DMS 273 treated with DMSO at 0.1 percent for 48 hours (cell line): ENCODE data around the gene MIER3.
"Not testable (repeated sequence)": the region's sequence is repeated elsewhere in the genome, so short reads cannot be mapped to it uniquely, and the experiment has no call there.

Source experiments
- DNase-seq: peaks from one replicate; lab custom pipeline; 2025; lab: John Stamatoyannopoulos, UW

The MIER3 gene, protein sequence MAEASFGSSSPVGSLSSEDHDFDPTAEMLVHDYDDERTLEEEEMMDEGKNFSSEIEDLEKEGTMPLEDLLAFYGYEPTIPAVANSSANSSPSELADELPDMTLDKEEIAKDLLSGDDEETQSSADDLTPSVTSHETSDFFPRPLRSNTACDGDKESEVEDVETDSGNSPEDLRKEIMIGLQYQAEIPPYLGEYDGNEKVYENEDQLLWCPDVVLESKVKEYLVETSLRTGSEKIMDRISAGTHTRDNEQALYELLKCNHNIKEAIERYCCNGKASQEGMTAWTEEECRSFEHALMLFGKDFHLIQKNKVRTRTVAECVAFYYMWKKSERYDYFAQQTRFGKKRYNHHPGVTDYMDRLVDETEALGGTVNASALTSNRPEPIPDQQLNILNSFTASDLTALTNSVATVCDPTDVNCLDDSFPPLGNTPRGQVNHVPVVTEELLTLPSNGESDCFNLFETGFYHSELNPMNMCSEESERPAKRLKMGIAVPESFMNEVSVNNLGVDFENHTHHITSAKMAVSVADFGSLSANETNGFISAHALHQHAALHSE

DNA sequence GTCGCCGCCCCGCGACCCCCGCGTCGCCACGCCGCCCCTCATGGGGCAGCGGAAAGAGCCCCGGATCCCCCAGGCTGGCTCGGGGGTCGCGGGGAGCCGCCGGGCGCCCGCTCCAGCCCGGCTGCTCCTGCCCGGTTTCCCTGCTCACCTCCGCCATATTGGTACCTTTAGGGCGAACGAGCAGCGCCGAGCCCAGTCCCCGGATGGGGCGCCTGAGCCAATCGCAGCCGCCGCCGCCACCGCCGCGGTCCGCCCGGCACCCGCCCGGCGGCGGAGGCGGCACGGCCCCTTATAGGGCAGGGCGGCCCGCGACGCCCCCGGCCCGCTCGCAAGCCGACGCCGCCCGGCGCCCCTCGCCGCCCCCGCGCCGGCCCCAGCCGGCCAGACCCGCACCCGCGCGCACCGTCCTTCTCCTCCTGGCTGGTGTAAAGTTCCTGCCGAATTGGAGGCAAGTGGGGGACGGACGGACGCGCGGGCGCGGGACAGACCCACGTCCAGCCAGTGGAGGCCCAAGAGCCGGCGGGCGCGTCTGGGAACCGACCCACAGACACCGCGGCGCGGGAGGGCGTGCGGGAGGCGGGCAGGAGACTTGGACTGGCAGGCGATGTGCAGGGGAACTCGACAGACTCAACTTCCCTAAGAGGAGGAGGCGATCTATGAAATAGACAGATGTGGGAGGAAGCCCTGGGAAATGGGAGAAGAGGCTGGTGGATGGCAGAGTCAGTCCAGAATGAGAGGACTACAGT, at the start of gene MIER3:
Gene MIER3, minus strand, starts transcription at position 178 of the 746 bp plus-strand sequence. Its CDS starts 21 bp downstream, at position 157.
- peak; percentile 41 for DNase-seq

DNA sequence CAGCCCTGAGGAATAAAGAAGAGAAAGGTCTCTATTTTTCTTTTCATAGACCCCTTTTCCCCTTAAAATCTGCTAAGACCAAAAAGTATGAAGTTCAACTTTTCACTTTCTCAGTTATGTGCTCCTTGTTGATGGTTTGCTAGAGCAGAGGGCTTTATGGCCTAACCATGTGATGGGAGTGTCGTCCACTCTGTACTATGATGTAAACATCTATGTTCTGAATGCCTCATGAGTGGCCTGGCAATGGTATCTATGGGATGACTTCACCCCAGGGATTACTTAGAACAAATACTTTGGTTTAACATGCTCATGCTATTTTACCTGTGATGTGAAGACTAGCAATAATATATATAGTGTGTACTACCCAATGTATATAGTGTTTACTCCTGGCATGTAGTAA, 43.7 kb upstream of the MIER3 start:
- DNase-seq, result no peak

- DNase-seq, result no peak
Measured at GRCh38 chr5:56993241-56993640, 41.3 kb upstream of the MIER3 start.

DNA sequence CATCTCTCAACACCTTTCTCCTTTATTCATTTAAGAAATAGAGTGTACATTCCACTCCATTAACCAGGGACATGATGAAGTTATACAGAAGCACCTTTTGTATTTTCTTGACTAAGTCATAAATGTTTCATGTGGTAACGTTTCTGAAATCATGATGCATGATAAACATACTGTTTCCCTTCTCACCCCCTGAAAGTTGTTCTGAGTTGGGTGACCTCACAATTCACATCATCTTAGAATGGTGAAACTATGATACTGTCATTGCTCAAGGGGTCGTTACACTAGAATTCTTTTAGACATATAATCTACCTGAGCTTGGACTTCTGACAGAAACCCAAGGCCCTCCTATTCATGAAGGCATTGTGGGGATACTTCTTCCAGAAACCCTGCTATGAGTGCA, 37.8 kb upstream of the MIER3 start:
- no peak for DNase-seq

- DNase-seq, result no peak
Measured at GRCh38 chr5:56988490-56988889, 36.6 kb upstream of the MIER3 start.

GRCh38 chr5:56987171-56987570, 35.2 kb upstream of the MIER3 start:
- DNase-seq, result no peak

DNA sequence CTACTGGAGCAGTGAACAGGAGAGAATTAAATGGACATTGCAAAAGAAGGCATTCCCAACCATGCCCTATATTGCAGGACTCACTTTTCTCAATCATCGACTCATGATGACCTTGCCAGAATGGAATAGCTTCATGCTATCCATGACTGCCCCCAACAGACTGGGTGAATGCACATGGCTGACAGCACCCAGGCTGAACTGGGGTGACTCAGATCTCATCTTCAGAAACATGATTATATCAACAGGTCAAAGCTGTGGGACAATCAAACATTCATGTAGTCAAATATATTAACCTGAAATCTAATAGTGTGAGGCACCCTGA, 34.7 kb upstream of the MIER3 start:
- DNase-seq, result no peak

GRCh38 chr5:56985936-56986625, 34.2 kb upstream of the MIER3 start:
- DNase-seq, result no peak

GRCh38 chr5:56984445-56984844, 32.5 kb upstream of the MIER3 start:
- DNase-seq, result no peak

GRCh38 chr5:56983593-56984361, 31.9 kb upstream of the MIER3 start:
- DNase-seq, result no peak

DNA sequence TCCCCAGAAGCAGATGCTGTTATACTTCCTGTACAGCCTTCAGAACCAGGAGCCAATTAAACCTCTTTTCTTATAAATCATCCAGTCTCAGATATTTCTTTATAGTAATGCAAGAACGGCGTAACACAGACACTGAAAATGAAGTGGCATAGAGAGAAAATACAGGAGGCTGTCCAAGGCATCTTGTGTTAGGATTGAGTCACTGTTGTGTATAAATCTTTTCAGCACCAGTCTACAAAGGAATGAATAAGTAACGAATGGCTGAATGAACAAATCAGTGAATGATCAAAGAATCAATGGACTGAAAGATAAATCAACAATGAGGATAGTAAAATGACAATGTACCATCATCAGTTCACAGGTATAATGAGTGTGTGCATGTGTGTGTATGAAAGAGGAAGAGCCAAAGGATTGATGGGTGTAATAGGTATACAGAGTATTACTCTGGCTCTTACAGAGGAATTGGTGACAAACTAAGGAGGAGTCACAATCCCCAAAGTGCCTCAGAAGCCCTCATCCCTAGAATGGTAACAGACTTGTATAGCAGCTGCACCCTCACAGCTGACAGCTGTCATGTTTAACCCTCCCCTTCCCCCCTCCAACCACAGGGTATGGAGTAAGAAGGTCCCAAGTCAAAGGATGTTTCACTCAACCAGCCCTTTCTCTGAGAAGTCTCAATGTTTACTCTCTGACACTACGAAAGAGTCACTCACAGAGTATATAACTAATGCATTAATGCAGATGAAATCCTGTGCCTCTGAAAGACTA, 29.8 kb upstream of the MIER3 start:
- DNase-seq, result no peak

GRCh38 chr5:56979968-56980367, 28.0 kb upstream of the MIER3 start:
- no peak for DNase-seq

DNA sequence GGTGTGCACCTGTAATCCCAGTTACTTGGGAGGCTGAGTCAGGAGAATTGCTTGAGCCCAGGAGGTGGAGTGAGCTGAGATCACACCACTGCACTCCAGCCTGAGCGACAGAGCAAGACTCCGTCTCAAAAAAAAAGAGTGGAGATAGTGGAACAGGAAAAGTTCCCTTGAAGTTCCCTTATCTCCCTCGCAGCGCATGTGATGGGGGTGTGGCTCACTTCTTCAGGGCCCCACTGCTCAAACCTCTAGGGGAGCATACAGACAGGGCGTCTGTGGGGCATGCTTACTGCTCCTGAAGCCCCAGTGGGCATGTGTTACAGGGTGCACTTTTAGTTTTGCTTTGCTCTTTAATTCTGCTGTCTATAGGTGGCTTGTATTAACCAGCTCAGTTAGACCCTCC, 27.6 kb upstream of the MIER3 start:
- DNase-seq, result not testable (repeated sequence)

GRCh38 chr5:56977822-56978221, 25.9 kb upstream of the MIER3 start:
- no peak for DNase-seq

DNA sequence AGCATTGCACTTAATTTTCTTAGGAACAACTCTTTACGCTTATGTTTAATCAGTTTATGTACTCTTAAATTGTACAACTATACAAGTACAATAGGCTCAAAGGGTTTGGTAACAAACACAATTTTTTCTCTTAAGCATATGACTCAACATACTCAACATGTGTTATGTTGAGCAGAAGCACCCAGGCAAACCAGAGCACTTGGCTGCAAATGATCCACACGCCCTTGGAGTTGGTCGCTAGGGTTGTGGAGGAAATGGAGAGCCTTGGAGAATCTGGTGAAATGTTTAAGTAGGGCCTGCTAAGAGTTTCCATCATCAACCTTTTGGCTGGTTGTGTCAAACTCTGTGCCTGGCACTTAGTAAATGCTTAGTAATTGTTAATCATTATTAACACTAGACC, 25.1 kb upstream of the MIER3 start:
- DNase-seq, result no peak

DNA sequence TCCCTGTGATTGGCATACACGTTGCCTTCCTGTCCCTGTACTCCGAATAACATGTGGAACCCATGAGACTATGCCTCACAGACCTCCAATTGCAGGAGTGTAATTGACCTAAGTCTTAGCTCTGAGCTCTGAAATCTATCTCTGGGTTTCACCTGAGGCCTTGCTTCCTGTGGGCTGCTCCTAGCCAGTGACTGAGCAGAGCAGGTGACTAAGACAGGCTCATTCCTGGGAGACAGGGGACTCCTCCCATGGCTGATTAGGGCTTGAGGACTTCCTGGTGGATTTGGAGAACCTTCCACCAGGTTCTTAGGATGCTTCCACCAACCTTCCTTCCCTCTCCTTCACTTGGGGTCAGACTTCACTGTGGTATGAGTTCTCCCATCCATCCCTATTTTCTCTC, 22.3 kb upstream of the MIER3 start:
- no peak for DNase-seq

DNA sequence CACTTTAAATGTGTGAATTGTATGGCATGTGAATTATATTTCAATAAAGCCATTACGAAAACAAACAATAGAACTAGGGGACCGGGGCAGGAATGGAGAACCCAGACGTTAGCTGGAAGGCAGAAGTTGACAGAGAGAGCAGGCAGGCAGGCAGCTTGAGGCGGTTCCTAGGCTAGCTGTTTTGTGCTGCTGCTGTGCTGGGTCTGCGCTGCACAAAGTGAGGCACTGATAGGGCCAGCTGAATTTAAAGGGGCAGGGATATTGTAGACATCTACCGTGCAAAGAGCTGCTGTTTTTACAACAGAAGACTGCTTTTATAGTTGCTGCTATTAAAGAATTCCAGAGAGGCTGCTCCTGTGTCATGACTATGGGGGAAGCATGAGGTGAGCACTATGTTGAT, 21.6 kb upstream of the MIER3 start:
- DNase-seq, result no peak

DNA sequence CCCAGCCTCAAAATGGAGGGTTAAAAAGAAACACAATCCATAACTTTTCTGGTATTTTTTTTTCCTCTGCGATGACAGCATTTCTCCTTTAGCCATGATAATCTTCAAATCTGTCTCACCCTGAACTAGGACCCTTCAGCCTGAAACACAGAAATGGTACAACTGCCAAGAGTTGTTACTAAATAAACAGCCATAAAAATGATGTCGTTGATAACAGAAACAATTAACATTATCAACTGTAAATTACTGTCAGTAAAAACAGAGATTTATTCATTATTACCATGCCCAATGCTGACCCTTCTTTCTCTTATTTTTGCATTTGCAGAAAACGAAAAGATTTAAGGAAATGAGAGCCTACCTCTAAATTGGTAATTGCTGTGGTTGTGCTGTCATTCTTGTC, 19.4 kb upstream of the MIER3 start:
- no peak for DNase-seq

DNA sequence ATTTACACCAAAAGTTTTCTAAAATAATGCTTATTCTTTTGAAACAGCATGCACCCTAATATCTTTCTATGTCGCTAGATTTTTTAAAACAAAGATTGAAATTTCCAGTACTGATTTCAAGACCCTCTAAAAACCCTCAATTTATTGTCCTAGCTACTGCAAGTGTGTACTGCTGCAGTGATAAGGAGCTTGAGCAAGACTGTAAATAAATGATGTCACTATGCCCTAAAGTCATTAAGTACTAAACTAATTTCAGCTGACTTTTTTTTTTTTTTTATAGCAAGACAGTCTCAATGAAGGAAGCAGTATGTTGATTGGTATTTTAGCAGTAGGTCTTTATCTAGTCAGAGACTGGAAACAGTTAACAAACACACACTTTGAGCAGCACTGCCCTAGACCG, 12.2 kb upstream of the MIER3 start:
- DNase-seq, result no peak

GRCh38 chr5:56963246-56963645, 11.3 kb upstream of the MIER3 start:
- no peak for DNase-seq

DNA sequence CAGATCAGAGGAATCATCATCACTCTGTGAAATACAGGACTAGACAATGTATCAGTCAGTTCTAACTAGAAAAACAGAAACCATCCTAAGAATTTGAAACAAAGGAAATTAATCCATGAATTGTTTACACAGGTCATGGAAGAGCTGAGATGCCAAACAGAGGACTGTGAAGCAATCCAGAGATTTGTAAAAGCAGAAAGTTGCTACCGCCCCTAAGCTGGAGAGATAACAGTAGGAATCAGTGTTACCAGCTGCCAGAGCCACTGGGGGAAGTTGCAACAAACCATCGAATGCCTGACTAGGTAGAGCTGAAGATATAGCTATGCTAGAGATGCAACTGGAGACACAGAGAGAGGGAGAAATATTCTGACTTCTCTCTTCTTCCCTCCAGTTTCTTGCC, 10.4 kb upstream of the MIER3 start:
- no peak for DNase-seq
